Rectal smooth muscle tissue (tissue), 1 donor: ENCODE measurements around the gene LLGL1.

Experiments
- H3K27ac ChIP-seq: one replicate; pipeline ENCODE4 v1.7.0; 2013; ENCODE audit warnings: low read depth, low read length, inconsistent platforms
- H3K27me3 ChIP-seq: one replicate; pipeline ENCODE4 v1.7.0; 2013; ENCODE audit warnings: low read length; ENCODE audit not compliant: control insufficient read depth, insufficient read depth
- H3K36me3 ChIP-seq: one replicate; pipeline ENCODE4 v1.7.0; 2013; ENCODE audit warnings: low read length; ENCODE audit not compliant: control insufficient read depth, insufficient read depth
- H3K4me1 ChIP-seq: one replicate; pipeline ENCODE4 v1.7.0; 2013; ENCODE audit warnings: low read length; ENCODE audit not compliant: control insufficient read depth, insufficient read depth
- H3K4me3 ChIP-seq: one replicate; pipeline ENCODE4 v1.7.0; 2013; ENCODE audit warnings: low read length
- H3K9ac ChIP-seq: one replicate; pipeline ENCODE4 v1.7.0; 2013; ENCODE audit warnings: low read length

Gene LLGL1

DNA sequence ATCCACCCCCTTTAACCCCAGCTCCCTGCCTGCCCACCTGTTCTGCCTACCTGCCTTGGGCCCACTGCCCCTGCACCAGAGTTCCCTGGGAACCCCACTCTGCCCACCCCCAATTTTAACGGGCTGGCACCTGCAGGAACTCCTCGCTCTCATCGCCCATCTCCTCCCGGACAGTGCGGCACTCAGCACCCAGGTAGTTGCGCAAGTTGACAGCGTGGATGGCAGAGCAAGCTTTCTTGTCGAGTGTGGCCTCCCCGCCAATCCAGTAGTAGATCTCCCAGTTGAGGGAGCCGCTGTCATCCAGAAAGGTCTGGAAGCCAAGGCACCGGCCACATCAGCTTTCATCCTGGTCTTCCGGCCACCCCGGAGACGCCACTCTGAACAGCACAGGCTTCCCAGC is 25.3 kb downstream of the LLGL1 start:
- Histone ChIP-seq H3K4me3 (no peak overlapping the region), H3K27me3 (no peaks in the 10 kb centered on the region), H3K27ac (no peak overlapping the region), H3K4me1 (no peaks in the 10 kb centered on the region), H3K9ac (no peak overlapping the region), H3K36me3 (peaks cover 57% of the 10 kb centered on the region)

DNA sequence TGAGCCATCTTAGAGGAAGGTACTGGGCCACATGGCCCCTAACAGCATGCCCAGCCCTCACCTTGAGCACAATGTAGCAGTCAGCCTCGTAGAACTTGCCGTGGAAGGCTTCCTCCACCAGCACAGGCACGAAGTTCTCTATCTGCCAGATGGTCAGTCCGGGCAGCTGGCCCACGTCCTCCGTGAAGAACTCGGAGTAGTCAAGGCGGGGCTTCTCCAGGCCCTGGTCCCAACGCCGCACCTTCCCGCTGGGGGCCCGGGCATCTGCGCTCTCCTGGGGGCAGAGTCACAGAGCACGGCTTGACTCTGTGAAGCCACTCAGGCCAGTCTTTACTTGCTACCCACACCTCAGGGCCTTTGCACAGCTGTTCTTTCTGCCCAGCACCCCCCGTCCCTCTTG is 25.8 kb downstream of the LLGL1 start:
- H3K4me1 ChIP-seq = no peaks in the 10 kb centered on the region
- H3K9ac ChIP-seq = no peak overlapping the region
- H3K4me3 ChIP-seq = no peak overlapping the region
- H3K36me3 ChIP-seq = peaks cover 57% of the 10 kb centered on the region
- H3K27ac ChIP-seq = no peak overlapping the region
- no peaks in the 10 kb centered on the region for H3K27me3 ChIP-seq

DNA sequence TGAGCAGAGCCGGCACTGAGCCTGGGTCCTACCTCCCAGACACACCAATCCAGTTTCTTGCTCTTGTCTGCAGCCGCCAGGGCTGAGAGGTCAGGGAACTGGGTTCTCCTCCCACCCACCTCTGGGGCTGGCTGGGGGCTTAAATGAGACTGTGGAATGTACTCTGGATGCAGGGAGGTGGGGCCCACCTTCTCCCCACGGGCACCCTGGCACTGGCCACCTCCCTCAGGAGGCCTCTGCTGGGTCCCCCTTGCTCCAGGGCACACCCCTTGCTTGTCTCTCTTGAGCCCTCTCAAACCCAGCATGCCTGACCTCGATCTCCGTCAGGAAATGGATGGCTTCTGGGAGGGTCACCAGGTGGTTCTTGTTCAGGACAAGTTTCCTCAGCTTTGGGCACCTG is 26.7 kb downstream of the LLGL1 start:
- no peak overlapping the region for H3K4me3 ChIP-seq
- H3K27ac ChIP-seq = no peak overlapping the region
- no peaks in the 10 kb centered on the region for H3K27me3 ChIP-seq
- peaks cover 4% of the 10 kb centered on the region for H3K4me1 ChIP-seq
- peaks cover 53% of the 10 kb centered on the region for H3K36me3 ChIP-seq
- H3K9ac ChIP-seq = no peak overlapping the region

DNA sequence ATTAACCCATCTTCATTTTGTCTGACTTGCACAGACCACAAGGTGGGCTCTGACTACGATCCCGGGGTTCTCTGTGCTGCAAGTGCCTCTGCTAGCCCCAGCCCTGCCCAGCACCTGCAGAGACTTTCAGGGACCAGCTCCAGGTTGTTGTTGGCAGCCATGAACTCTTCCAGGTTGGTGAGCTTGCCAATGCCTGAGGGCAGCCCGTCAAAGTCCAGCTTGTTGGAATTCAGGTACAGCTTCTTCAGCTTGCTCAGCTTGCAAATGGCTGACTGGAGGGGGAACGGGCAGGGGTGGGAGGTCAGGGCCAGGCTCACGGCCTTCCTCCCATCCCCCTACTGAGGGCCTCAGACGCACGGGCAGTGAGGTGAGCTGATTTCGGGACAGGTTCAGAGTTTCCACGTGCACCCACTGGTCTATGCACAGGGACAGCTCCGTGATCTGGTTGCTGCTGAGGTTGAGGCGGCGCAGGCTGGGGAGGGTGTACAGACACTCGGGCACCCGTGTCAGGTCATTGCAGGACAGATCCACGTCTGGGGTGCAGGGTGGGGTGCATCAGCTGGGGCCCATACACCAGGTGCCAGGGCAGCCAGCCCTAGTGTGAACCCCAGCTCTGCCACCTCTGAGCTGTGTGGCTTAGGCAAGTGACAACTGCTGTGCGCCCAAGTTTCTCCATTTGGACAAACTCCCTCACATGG is 27.9 kb downstream of the LLGL1 start:
- no peaks in the 10 kb centered on the region for H3K27me3 ChIP-seq
- H3K9ac ChIP-seq = no peak overlapping the region
- peaks cover 53% of the 10 kb centered on the region for H3K36me3 ChIP-seq
- H3K4me3 ChIP-seq = no peak overlapping the region
- H3K4me1 ChIP-seq = peaks cover 7% of the 10 kb centered on the region
- no peak overlapping the region for H3K27ac ChIP-seq

DNA sequence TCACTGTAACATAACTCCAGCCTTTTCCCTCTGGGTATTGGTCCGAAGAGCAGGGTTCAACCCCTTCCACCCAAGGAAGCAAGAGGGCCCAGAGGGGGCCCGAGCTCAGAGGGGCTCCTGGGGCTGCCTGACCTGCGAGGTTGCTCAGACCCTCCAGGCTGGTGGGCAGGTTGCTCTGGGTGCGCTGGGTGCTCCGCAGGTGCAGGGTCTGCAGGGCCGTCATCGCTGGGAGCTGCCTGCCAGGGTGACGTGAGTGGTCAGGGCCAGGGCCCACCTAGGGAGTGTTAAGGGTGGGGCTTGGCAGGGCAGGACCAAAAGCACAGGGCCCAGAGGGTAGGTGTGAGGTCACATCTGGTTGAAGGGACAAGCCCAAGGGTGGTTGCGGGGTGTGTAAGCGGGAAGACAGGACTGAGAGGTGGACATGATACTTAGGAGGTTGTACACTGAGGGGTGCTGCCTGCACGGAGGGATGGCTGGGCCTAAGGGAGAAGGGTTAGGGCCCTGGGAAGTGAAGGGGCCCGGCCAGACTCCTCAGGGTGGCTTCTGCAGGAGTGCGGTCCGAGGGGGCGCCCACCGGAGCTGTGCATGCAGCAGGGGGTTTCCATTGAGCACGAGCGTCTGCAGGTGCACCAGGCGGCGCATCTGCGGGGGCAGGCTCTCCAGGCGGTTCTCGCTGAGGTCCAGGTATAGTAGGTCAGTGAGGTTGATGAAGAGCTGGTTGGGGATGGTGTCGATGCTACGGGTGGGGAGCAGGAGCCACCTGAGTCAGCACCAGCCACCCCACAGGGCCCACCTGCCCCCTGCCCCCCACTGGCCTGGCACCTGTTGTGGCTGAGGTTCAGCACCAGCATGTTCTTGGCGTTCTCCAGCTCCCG is 28.7 kb downstream of the LLGL1 start:
- H3K36me3 ChIP-seq = peaks cover 53% of the 10 kb centered on the region
- H3K4me3 ChIP-seq = no peak overlapping the region
- H3K27me3 ChIP-seq = no peaks in the 10 kb centered on the region
- peaks cover 10% of the 10 kb centered on the region for H3K4me1 ChIP-seq
- no peak overlapping the region for H3K27ac ChIP-seq
- H3K9ac ChIP-seq = no peak overlapping the region

DNA sequence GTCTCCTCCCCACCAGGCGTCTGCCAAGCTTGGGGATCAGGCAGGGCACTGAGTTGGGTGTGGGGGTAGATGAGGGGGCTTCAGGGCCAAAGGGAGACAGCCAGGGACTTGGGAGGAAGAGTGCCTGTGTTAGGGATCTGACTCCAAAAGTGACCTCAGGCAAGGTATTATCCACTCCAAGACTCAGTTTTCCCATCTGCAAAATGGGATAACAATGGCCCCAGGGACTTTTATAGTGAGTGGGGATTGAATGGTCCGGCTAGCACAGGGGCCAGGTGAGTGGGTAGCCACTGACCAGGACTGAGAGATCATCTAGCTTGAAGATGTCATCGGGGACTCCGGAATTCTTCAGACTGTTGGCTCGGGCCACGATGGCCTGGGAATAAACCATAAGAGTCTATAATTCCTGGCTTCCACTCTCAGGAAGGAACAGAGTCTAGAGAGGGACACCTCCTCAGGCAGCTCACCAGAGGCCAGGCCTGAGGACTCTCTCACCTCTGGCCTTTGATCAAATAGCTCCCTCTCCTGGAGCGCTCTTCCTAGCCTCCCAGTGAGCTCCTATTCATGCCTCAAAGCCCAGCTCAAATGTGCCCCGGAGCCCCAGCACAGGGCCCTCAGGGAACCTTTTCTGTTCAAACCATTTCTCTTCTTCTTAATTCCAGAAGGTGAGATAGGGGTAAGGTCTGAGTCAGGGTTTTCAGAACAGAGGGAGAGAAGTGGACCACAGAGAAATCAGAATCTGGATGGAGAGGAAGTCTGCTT is 29.6 kb downstream of the LLGL1 start:
- Histone ChIP-seq H3K27ac (no peak overlapping the region), H3K4me1 (peaks cover 12% of the 10 kb centered on the region), H3K36me3 (peaks cover 53% of the 10 kb centered on the region), H3K9ac (no peak overlapping the region), H3K27me3 (no peaks in the 10 kb centered on the region), H3K4me3 (no peak overlapping the region)

- Histone ChIP-seq H3K4me1 (peaks cover 15% of the 10 kb centered on the region), H3K4me3 (no peak overlapping the region), H3K27ac (no peak overlapping the region), H3K36me3 (peaks cover 44% of the 10 kb centered on the region), H3K9ac (no peak overlapping the region), H3K27me3 (no peaks in the 10 kb centered on the region)
These were observed 30.9 kb downstream of the LLGL1 start for GRCh38 chr17:18256351-18256750.

GRCh38 chr17:18256776-18257175 is 31.3 kb downstream of the LLGL1 start:
- H3K36me3 ChIP-seq = peaks cover 40% of the 10 kb centered on the region
- H3K4me3 ChIP-seq = peak overlapping the region; percentile 93
- peaks cover 19% of the 10 kb centered on the region for H3K4me1 ChIP-seq
- no peak overlapping the region for H3K27ac ChIP-seq
- H3K9ac ChIP-seq = no peak overlapping the region
- H3K27me3 ChIP-seq = no peaks in the 10 kb centered on the region

DNA sequence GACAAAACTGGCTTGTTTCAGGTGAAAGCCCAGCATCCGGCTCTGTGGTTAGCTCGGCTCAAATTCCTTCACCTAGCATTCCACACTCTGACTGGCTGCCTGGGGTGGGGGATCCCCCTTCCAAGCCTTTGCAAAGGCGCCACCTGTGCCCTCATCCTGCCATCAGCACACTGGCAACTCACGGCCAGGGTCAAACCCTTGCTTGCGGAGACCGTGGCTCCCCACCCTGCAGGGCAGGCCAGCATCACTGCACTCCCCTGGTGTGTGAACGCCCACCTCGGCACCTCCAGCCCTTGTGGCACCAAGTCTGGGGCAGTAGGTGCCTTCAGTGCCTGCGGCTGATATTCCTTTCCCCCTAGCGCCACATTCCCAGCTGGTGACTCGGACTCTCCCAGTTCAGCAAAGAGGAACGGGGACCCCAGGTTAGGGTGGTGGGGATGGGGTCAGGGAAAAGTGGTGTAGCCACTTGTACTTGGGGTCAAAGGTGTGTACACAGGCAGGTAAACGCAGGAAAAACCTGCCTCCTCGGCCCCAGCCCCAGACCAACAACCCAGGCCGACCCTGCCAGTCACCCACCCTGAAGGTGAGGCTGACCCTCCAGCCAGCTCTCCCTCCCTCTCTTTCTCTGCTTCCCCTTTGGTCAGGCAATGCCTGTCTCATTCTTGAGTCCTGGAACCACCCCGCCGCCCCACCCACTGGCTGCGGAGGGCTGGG is 32.0 kb downstream of the LLGL1 start:
- Histone ChIP-seq H3K27me3 (no peaks in the 10 kb centered on the region), H3K27ac (peak overlapping the region; percentile 90), H3K4me3 (peak overlapping the region; percentile 93), H3K9ac (peak overlapping the region; percentile 85), H3K36me3 (peaks cover 34% of the 10 kb centered on the region), H3K4me1 (peaks cover 25% of the 10 kb centered on the region)

DNA sequence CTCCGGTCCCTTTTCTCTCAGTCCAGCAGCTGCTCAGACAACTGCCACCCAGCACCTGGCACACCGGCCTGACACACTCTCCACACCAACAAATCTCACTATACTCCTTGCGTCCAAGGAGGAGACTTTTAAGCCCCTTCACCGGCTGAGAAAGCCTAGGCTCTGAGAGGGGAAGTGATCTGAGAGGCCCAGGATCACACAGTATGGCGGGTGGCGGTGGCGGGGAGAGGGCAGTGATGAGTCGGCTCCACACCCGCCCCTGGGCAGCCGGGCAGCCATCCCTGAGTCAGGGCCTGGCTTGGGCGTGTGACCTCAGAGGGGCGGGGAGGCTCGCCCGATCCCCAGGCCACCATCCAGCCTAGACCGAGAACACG is 32.5 kb downstream of the LLGL1 start:
- H3K27ac ChIP-seq = peak overlapping the region; percentile 90
- H3K4me3 ChIP-seq = peak overlapping the region; percentile 93
- H3K9ac ChIP-seq = peak overlapping the region; percentile 85
- no peaks in the 10 kb centered on the region for H3K27me3 ChIP-seq
- peaks cover 32% of the 10 kb centered on the region for H3K36me3 ChIP-seq
- H3K4me1 ChIP-seq = peaks cover 25% of the 10 kb centered on the region

- H3K36me3 ChIP-seq = peaks cover 32% of the 10 kb centered on the region
- peak within 1 kb of the TSS; percentile 85 for H3K9ac ChIP-seq
- peak within 1 kb of the TSS; percentile 93 for H3K4me3 ChIP-seq
- H3K4me1 ChIP-seq = peaks cover 25% of the 10 kb centered on the region
- peak within 1 kb of the TSS; percentile 90 for H3K27ac ChIP-seq
- H3K27me3 ChIP-seq = no peaks in the 10 kb centered on the region
These were observed 33.1 kb downstream of the LLGL1 start, which contains the start of gene FLII for GRCh38 chr17:18258356-18259038. TSS of gene FLII (minus strand) at chr17:18258738. CDS start at chr17:18258690, 48 bp downstream.
